Tibial nerve (tissue), 4 donors: ENCODE measurements around the gene MOB3A. TPM values are rescaled to one million over a fixed set of nuclear protein-coding genes. Genes with fewer than 3 reads are reported as not detected.

Source experiments
- DNase-seq, 2 donors: peaks; one replicate each; pipeline ENCODE4 v3.0.0-alpha.2; 2019; ENCODE audit warnings: low spot score in 2 of 2
- H3K27ac ChIP-seq, 4 donors: fragments of 200-600 bp; sonication (generic) in 3 of 4; one replicate each; pipeline ENCODE4 v1.5.1; 2017 to 2019; ENCODE audit warnings: mild to moderate bottlenecking in 1 of 4
- H3K27me3 ChIP-seq, 2 donors: fragments of 200-600 bp; sonication (generic) in 1 of 2; one replicate each; pipeline versions ENCODE4 v1.5.1 to v1.6.0; 2017 to 2019
- H3K36me3 ChIP-seq, 3 donors: fragments of 200-600 bp; sonication (generic); one replicate each; pipeline ENCODE4 v1.5.1; 2018 to 2019
- H3K4me1 ChIP-seq, 4 donors: fragments of 200-600 bp; sonication (generic) in 3 of 4; one replicate each; pipeline ENCODE4 v1.5.1; 2017 to 2019
- H3K4me3 ChIP-seq, 4 donors: fragments of 200-600 bp; sonication (generic) in 3 of 4; one replicate each; pipeline ENCODE4 v1.5.1; 2017 to 2019; ENCODE audit warnings: mild to moderate bottlenecking in 1 of 4, moderate library complexity in 1 of 4
- H3K9me3 ChIP-seq, 4 donors: fragments of 200-600 bp; sonication (generic) in 3 of 4; one replicate each; pipeline ENCODE4 v1.5.1; 2017 to 2019
- CTCF ChIP-seq, 5 experiments: fragments of 200-600 bp in 3 of 5; fragments of 450-650 bp in 2 of 5; sonication (generic) in 3 of 5; IDR thresholded peaks; one replicate each; pipeline ENCODE4 v1.5.1; 2016 to 2019; ENCODE audit warnings: antibody characterized with exemption in 5 of 5, mild to moderate bottlenecking in 3 of 5, moderate library complexity in 2 of 5
- EP300 ChIP-seq, 2 donors: sonication (generic); formaldehyde crosslinking; IDR thresholded peaks; one replicate each; pipeline ENCODE4 v1.6.1; 2017; ENCODE audit warnings: antibody characterized with exemption in 2 of 2, mild to moderate bottlenecking in 1 of 2
- POLR2A ChIP-seq, 2 donors: fragments of 450-650 bp; IDR thresholded peaks; one replicate each; pipeline ENCODE4 v1.6.1; 2017; ENCODE audit warnings: antibody characterized with exemption in 2 of 2, mild to moderate bottlenecking in 2 of 2, moderate library complexity in 2 of 2
- WGBS, 2 donors: methylation state at CpG; one replicate each; pipeline ENCODE4 v1.1.5; 2018; 5-methylcytosine and 5-hydroxymethylcytosine counted together
- total RNA-seq, 4 donors: library from RNA; depleted of rRNA; stranded (reverse); fragments of >200 nt; gene quantifications; one replicate each; pipeline ENCODE4 v1.1.0, GENCODE V29; 2016

The MOB3A gene
- total RNA-seq, 4 donors from 2014 or later, result 31.7 to 70.8 (median 35.2) TPM

- DNase-seq, result no peak
- no peak for TF ChIP-seq POLR2A (IDR thresholded peaks at IDR 0.05)
- no peak for TF ChIP-seq EP300 (IDR thresholded peaks at IDR 0.05)
- TF ChIP-seq CTCF (IDR thresholded peaks at IDR 0.05), result no peak
- Histone ChIP-seq H3K27ac (no peak overlapping the region), H3K36me3 (peaks cover 0 to 89% (median 16%) of the 10 kb centered on the region in 3 donors), H3K9me3 (no peaks in the 10 kb centered on the region), H3K4me3 (no peak overlapping the region), H3K4me1 (peaks cover 0 to 7% (median 0%) of the 10 kb centered on the region in 4 donors), H3K27me3 (no peaks in the 10 kb centered on the region)
- 75 to 82% methylated on average over 18 to 19 of the region's 19 CpGs for WGBS, 2 donors
These were observed 31.6 kb upstream of the MOB3A start for GRCh38 chr19:2127758-2128157.

DNA sequence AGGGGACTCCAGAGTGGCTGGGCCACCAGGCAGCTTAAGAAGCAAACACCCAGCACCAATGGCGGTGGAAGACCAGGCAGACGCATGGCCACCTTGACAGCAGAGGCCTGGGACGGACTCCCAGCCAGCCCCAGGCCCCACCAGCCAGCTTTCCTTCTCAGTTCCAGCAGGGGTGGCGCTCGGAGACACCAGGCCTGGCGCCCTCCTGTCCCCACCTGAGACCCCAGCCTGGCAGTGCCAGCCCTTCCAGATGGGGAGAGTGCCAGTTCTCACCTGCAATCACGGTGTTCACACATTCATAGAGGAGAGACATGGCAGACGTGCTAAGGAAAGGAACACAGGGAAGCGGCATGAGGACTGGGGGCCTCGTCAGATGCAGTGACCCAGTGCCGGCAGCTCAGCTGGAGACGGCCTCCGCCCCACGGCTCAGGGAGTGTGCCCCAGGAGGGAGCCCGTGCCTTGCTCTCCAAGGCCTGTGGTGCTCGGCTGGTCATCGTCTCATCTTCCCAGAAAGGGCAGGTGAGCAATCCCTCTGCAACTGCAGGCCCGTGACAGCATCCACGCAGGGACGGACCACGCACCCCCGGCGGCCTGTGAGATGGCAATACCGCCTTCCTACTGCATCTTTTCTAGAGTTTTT lies 30.9 kb upstream of the MOB3A start:
- Histone ChIP-seq H3K27ac (no peak overlapping the region), H3K4me3 (no peak overlapping the region), H3K4me1 (no peaks in the 10 kb centered on the region), H3K27me3 (no peaks in the 10 kb centered on the region), H3K36me3 (peaks cover 0 to 89% (median 19%) of the 10 kb centered on the region in 3 donors), H3K9me3 (no peaks in the 10 kb centered on the region)
- TF ChIP-seq POLR2A (IDR thresholded peaks at IDR 0.05) (no peak), EP300 (IDR thresholded peaks at IDR 0.05) (no peak), CTCF (IDR thresholded peaks at IDR 0.05) (no peak)
- 91% methylated on average over 16 to 21 of the region's 24 CpGs for WGBS, 2 donors
- DNase-seq, result no peak

DNA sequence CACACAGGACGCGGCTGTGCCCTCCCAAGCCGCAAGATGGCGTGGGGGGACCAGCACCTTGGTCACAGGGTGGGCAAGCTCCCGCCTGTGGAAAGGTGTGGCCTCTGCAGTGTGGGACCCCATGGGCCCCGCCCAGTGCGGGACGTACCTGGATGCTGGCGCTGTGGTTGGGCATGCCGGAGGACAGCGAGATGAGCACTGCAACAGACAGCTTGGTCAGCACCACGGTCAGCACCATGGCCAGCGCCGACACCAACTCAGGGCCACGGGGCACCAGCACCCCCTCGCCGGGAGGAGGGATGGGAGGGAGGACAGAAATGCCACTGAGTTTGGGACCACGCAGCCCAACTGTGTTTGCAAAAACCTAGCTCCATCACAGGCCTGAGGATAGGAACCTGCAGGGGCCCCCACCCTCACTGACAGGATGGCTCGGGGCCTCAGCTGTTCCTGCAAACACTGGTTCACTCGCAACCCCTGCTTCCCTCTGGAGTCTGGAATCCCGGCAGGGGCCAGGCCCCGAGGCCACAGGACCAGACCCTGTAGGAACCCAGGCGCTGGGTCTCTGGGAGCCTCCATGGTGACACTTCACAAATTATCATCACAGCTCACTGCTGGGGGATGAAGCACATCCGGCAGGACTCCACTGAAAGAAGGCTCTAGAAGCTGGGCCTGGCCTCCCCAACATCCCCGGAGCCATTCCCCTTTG lies 27.7 kb upstream of the MOB3A start:
- Histone ChIP-seq H3K4me1 (no peaks in the 10 kb centered on the region), H3K9me3 (no peaks in the 10 kb centered on the region), H3K36me3 (peaks cover 5 to 96% (median 32%) of the 10 kb centered on the region in 3 donors), H3K27ac (no peak overlapping the region), H3K27me3 (no peaks in the 10 kb centered on the region), H3K4me3 (no peak overlapping the region)
- TF ChIP-seq POLR2A (IDR thresholded peaks at IDR 0.05) (no peak), EP300 (IDR thresholded peaks at IDR 0.05) (no peak), CTCF (IDR thresholded peaks at IDR 0.05) (no peak)
- no peak for DNase-seq
- 79 to 80% methylated on average over 19 to 25 of the region's 25 CpGs for whole genome bisulfite sequencing, 2 donors

DNA sequence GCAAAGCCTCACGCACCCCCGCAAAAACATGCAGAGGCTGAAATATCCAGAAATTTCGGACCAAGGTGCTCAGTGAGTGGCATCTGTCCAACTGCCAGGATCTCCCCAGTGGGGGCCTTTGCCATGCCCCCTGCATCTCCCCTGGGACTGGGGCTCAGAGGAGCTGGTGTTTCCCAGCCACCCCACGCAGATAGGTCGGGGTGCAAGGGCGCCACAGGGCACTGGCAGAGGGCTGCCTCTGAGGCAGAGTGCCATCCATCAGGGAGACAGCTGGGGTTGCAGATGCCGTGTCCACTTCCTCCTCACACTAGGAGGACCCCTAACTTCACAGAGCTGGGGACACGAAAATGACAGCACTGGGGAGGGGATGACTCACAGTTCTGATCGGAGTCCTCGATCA lies 26.9 kb upstream of the MOB3A start:
- WGBS, 2 donors, result 88 to 92% methylated on average over 8 to 9 of the region's 10 CpGs
- Histone ChIP-seq H3K27me3 (no peaks in the 10 kb centered on the region), H3K4me3 (no peak overlapping the region), H3K9me3 (no peaks in the 10 kb centered on the region), H3K4me1 (no peaks in the 10 kb centered on the region), H3K27ac (no peak overlapping the region), H3K36me3 (peaks cover 7 to 100% (median 38%) of the 10 kb centered on the region in 3 donors)
- TF ChIP-seq EP300 (IDR thresholded peaks at IDR 0.05) (no peak), CTCF (IDR thresholded peaks at IDR 0.05) (no peak), POLR2A (IDR thresholded peaks at IDR 0.05) (no peak)
- DNase-seq, result no peak

DNA sequence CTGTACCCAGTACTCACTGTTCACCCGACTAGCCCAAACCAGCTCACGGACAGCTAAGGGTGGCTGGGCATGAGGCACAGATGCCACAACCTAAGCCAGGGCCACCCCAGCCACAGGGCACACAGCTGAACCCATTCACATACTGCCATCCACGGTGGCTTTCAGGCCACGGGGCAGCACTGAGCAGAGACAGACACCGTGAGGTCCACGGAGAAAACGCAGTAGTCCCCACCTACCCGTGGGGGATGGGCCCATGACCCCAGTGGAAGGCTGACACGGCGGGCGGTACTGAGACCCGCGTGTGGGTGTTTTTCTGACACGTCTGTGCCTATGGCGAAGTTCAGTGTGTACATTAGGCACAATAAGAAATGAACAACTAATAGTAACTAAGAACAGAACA lies 26.1 kb upstream of the MOB3A start:
- Histone ChIP-seq H3K36me3 (peaks cover 7 to 100% (median 42%) of the 10 kb centered on the region in 3 donors), H3K4me3 (no peak overlapping the region), H3K27ac (no peak overlapping the region), H3K9me3 (no peaks in the 10 kb centered on the region), H3K4me1 (no peaks in the 10 kb centered on the region), H3K27me3 (no peaks in the 10 kb centered on the region)
- no peak for DNase-seq
- 84 to 91% methylated on average over 15 of the region's 15 CpGs for WGBS, 2 donors
- TF ChIP-seq CTCF (IDR thresholded peaks at IDR 0.05), result no peak
- no peak for TF ChIP-seq POLR2A (IDR thresholded peaks at IDR 0.05)
- no peak for TF ChIP-seq EP300 (IDR thresholded peaks at IDR 0.05)
